RWPE1 (cell line): ENCODE measurements around the gene INO80.

Experiments used
- CTCF ChIA-PET: fragments of 350-600 bp; sonication (Branson Sonifier 250); formaldehyde crosslinking; extraction: SDS; loops from one replicate; lab custom pipeline; 2021; lab: Yijun Ruan, JAX
- POLR2A ChIA-PET: fragments of 400-600 bp; formaldehyde crosslinking; extraction: SDS; loops from one replicate; lab custom pipeline; 2020; ENCODE audit warnings: antibody characterized with exemption; ENCODE audit not compliant: low non-redundant PET; lab: Yijun Ruan, JAX
- DNase-seq: peaks from one replicate; pipeline ENCODE4 v3.0.0; 2012; ENCODE audit warnings: low spot score
- H3K27ac ChIP-seq: fragments of 450-650 bp; 2 replicates; pipeline ENCODE4 v1.5.1; 2017
- TF ChIP-seq, protein P1 (sequence below): fragments of 450-650 bp; conservative IDR thresholded peaks from 2 replicates; pipeline ENCODE4 v1.5.1; 2017; ENCODE audit warnings: low read depth, mild to moderate bottlenecking

The INO80 gene

GRCh38 chr15:41017066-41017735 lies 98.9 kb downstream of the INO80 start:
- no peak for DNase-seq
- TF ChIP-seq, protein P1, sequence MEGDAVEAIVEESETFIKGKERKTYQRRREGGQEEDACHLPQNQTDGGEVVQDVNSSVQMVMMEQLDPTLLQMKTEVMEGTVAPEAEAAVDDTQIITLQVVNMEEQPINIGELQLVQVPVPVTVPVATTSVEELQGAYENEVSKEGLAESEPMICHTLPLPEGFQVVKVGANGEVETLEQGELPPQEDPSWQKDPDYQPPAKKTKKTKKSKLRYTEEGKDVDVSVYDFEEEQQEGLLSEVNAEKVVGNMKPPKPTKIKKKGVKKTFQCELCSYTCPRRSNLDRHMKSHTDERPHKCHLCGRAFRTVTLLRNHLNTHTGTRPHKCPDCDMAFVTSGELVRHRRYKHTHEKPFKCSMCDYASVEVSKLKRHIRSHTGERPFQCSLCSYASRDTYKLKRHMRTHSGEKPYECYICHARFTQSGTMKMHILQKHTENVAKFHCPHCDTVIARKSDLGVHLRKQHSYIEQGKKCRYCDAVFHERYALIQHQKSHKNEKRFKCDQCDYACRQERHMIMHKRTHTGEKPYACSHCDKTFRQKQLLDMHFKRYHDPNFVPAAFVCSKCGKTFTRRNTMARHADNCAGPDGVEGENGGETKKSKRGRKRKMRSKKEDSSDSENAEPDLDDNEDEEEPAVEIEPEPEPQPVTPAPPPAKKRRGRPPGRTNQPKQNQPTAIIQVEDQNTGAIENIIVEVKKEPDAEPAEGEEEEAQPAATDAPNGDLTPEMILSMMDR: no peak
- POLR2A ChIA-PET: no interaction called here
- CTCF ChIA-PET: interaction anchor here (1.8 kb wide), 1 partner anchor 14 kb away, joined by 10 read pairs; no protein-coding TSS in a partner anchor
- no peak overlapping the region for H3K27ac ChIP-seq

DNA sequence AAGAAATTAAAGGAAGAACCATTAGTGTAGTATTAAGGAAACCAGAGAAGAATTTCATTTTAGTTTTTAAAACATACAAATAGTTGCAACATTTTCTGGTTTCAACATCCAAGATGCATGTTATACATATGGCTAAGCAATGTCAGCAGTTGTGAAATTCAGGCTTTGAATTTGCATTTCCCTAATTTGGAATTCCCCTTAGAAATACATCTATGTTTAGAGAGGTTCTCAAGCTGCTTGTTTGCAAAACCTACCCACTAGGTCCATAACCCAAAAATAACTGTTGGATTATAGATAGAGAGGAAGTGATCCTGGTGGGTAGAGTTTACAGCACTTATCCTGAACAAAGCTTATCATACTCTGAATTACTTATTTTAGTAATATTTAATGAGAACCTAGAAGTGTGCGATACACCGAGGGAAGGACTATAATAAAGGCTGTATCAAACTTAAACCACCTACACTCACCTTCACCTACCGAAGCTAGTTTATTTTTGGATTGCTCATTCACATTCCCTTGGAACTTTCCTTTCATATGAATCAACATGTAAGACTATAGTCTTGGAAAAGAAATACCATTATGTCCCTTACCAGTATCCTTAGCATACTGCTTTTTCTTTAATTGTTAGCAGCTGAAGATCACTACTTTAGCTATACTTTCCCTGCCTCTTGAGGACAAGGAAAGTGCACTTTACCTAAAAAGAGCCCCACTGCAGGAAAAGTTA lies 102.2 kb downstream of the INO80 start:
- ChIA-PET CTCF (interaction anchor here (0.7 kb wide), 1 partner anchor 244 kb away, joined by 3 read pairs; no protein-coding TSS in a partner anchor), POLR2A (no interaction called here)
- DNase-seq: no peak
- TF ChIP-seq, protein P1: no peak
- no peak overlapping the region for H3K27ac ChIP-seq

DNA sequence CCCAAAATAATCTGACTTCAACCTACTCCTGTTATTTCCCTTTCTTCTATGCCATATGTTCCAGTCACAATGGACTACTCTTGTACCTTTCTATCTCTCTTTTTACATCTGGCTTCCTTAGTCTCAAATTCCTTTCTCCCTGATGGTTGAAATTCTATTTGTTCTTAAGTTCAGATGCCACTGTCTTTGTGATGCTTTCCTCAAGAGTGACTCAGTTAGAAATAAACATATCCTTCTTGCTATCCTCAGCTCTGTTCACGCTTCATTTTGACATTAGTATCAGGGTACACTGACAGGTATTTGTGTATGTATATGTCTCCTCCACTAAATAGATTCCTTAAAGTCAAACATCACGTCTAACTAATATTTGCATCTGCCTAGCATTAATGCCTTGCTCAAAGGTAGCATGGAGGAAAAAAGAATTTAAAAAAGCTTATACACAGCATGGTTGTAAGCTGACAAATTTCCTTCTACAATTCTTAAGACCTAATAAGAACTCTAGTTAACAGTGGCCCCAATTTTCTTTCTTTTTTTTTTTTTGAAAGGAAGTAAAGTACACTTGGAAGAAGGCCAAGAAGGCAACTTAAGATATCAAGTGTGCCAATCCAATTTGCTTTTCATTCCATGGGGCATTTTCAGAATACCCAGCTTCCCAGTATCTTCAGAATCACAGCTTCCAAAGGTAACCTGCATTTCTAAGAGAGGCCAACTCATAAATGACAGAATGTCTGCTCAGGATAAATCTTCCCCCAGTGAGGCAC lies 104.8 kb downstream of the INO80 start:
- ChIA-PET CTCF (interaction anchor here (1.1 kb wide), 1 partner anchor 70 kb away, joined by 5 read pairs; no protein-coding TSS in a partner anchor), POLR2A (no interaction called here)
- TF ChIP-seq, protein P1: no peak
- H3K27ac ChIP-seq: no peak overlapping the region
- no peak for DNase-seq

DNA sequence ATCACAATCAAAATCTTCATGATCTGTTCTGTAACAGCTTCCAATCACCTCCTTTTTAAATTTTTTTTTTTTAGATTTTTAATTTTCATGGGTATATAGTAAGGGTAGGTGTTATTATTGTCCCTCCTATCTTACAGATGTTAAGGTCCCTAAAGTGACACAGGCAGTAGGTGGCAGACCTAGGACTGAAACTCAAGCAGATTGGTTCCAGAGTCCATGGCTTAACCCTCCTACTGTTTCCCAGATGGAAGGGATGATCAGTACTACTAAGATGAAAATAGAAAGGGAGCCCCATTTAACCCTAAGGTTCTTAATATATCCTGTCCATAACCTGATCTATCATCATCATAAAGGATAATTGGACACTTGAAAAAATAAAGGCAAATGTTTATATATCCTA lies 105.7 kb downstream of the INO80 start:
- ChIA-PET POLR2A (no interaction called here), CTCF (interaction anchor here (0.6 to 1.1 kb wide), 2 partner anchors 69 to 445 kb away, joined by 5 read pairs; no protein-coding TSS in a partner anchor)
- no peak overlapping the region for H3K27ac ChIP-seq
- TF ChIP-seq, protein P1: no peak
- no peak for DNase-seq

DNA sequence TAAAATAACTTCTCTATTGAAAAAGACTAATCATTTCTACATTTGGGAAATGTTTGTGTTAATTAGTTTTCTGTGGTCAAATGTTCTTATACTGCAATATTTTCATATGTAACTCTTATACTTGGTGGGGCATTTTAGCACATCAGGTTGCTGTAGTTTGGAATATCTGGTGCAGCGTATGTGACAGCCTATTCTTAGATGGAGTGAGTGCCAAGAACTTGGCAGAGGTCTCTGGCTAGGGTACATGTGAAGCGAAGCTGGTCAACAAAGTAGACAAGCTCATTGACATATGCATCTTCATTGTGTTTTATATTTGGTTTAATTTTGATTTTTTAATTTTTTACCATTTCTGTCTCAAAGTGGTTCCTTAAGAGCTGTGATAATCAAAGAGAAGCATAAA lies 109.6 kb downstream of the INO80 start:
- DNase-seq: no peak
- TF ChIP-seq, protein P1: no peak
- no peak overlapping the region for H3K27ac ChIP-seq
- POLR2A ChIA-PET: no interaction called here
- CTCF ChIA-PET: no interaction called here

DNA sequence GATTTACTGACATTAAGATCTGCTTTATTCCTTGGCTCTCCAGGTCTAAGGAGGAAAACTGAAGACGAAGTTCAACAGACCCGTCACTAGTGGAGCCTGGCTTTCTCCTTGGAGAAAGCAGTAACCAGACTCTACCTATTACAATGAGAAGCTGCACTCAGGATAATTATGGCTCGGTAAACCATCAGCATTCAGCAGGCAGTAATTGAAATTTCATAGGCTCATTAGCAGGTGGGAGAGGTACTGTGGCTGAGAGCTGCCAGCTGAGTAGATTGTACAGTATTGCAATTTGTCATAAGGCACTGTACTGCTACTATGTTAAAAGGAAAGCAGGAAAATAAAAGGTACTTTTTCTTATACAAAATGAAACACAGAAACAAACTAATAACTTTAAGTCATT lies 111.6 kb downstream of the INO80 start:
- CTCF ChIA-PET: no interaction called here
- no peak for DNase-seq
- no peak overlapping the region for H3K27ac ChIP-seq
- POLR2A ChIA-PET: no interaction called here
- TF ChIP-seq, protein P1: no peak
